Uterus (tissue), 4 donors: ENCODE results near the gene TBL2. TPM values are rescaled to one million over a fixed set of nuclear protein-coding genes. Genes with fewer than 3 reads are reported as not detected.
"Not testable (repeated sequence)": the region's sequence is repeated elsewhere in the genome, so short reads cannot be mapped to it uniquely, and the experiment has no call there.

Source experiments
- DNase-seq, 2 donors: peaks; one replicate each; pipeline ENCODE4 v3.0.0-alpha.2; 2019 to 2020
- H3K27ac ChIP-seq, 2 donors: fragments of 200-600 bp; sonication (generic); 1 replicate in 1 of 2; 2 replicates in 1 of 2; pipeline ENCODE4 v1.5.1; 2016 to 2018
- H3K27me3 ChIP-seq, 2 donors: fragments of 200-600 bp; sonication (generic); one replicate each; pipeline ENCODE4 v1.5.1; 2018 to 2019; ENCODE audit warnings: control low read depth in 1 of 2
- H3K36me3 ChIP-seq, 2 donors: fragments of 200-600 bp; sonication (generic); one replicate each; pipeline ENCODE4 v1.5.1; 2019; ENCODE audit warnings: control low read depth in 1 of 2
- H3K4me1 ChIP-seq, 2 donors: fragments of 200-600 bp; sonication (generic); one replicate each; pipeline ENCODE4 v1.5.1; 2018 to 2019; ENCODE audit warnings: control low read depth in 1 of 2
- H3K4me3 ChIP-seq, 2 donors: fragments of 200-600 bp; sonication (generic); 1 replicate in 1 of 2; 2 replicates in 1 of 2; pipeline ENCODE4 v1.5.1; 2018 to 2019; ENCODE audit warnings: mild to moderate bottlenecking in 1 of 2
- H3K9me3 ChIP-seq, 2 donors: fragments of 200-600 bp; sonication (generic); one replicate each; pipeline ENCODE4 v1.5.1; 2019; ENCODE audit warnings: control low read depth in 1 of 2
- POLR2A ChIP-seq, 2 donors: fragments of 450-650 bp; IDR thresholded peaks; one replicate each; pipeline ENCODE4 v1.6.1; 2016; ENCODE audit warnings: antibody characterized with exemption in 2 of 2, mild to moderate bottlenecking in 1 of 2, moderate library complexity in 1 of 2
- intact Hi-C: fragments of 100-400 bp; cut with DNase I; formaldehyde crosslinking; loops from one replicate; pipeline ENCODE4 v1.15.1; 2023; ENCODE audit warnings: low total_unique reads
- total RNA-seq, 4 donors: library from RNA; depleted of rRNA in 3 of 4; stranded (reverse); fragments of >200 nt in 3 of 4; gene quantifications; one replicate each; pipeline versions ENCODE4 v1.1.0 to v1.2.4, GENCODE V29; 2014 to 2023
- TF ChIP-seq, protein P1 (sequence below), 4 experiments: fragments of 200-600 bp in 2 of 4; fragments of 450-650 bp in 2 of 4; sonication (generic) in 2 of 4; IDR thresholded peaks; one replicate each; pipeline ENCODE4 v1.5.1; 2016 to 2019; ENCODE audit warnings: antibody characterized with exemption in 4 of 4, mild to moderate bottlenecking in 2 of 4, moderate library complexity in 1 of 4
- donor health status: DM: yes; HTN: yes; CAD: no.

The TBL2 gene
- total RNA-seq, 4 donors from 2014 or later: 21.5 to 106 (median 50.9) TPM

DNA sequence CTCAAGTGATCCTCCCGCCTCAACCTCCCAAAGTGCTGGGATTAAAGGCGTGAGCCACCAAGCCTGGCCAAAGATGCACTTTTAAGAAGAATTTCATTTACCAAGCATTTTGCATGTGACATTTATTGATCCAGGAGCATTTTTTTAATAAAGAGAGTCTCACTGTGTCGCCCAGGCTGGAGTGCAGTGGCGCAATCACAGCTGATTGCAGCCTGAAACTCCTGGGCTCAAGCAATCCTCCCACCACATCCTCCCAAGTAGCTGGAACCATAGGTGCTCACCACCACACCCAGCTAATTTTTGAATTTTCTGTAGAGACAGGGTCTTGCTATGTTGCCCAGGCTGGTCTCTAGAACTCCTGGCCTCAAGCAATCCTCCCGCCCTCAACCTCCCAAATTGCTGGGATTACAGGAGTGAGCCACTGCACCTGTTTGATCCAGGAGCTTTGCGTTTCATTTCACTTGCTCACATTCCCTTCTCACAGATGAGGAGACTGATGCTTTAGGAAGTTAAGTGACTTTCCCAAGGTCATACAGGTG lies 4.4 kb upstream of the TBL2 start:
- H3K27ac ChIP-seq: no peak overlapping the region
- H3K4me1 ChIP-seq: no peaks in the 10 kb centered on the region
- no peaks in the 10 kb centered on the region for H3K27me3 ChIP-seq
- no peaks in the 10 kb centered on the region for H3K9me3 ChIP-seq
- TF ChIP-seq POLR2A (IDR thresholded peaks at IDR 0.05): no peak
- TF ChIP-seq, protein P1, sequence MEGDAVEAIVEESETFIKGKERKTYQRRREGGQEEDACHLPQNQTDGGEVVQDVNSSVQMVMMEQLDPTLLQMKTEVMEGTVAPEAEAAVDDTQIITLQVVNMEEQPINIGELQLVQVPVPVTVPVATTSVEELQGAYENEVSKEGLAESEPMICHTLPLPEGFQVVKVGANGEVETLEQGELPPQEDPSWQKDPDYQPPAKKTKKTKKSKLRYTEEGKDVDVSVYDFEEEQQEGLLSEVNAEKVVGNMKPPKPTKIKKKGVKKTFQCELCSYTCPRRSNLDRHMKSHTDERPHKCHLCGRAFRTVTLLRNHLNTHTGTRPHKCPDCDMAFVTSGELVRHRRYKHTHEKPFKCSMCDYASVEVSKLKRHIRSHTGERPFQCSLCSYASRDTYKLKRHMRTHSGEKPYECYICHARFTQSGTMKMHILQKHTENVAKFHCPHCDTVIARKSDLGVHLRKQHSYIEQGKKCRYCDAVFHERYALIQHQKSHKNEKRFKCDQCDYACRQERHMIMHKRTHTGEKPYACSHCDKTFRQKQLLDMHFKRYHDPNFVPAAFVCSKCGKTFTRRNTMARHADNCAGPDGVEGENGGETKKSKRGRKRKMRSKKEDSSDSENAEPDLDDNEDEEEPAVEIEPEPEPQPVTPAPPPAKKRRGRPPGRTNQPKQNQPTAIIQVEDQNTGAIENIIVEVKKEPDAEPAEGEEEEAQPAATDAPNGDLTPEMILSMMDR (IDR thresholded peaks at IDR 0.05): no peak
- H3K36me3 ChIP-seq: no peaks in the 10 kb centered on the region
- intact Hi-C loops: no loop called here
- DNase-seq: no peak
- no peak overlapping the region for H3K4me3 ChIP-seq

DNA sequence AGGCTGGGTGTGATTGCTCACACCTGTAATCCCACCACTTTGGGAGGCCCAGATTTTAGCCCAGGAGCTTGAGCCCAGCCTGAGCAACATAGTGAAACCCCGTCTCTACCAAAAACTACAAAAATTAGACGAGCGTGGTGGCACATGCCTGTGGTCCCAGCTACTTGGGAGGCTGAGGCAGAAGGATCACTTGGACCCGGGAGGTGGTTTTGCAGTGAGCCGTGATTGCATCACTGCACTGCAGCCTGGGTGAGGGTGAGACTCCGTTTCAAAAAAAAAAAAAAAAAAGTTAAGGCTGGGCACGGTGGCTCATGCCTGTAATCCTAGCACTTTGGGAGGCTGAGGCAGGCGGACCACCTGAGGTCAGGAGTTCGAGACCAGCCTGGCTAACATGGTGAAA lies 2.6 kb upstream of the TBL2 start:
- H3K4me3 ChIP-seq, H3K36me3 ChIP-seq, H3K27ac ChIP-seq, H3K9me3 ChIP-seq, H3K27me3 ChIP-seq, intact Hi-C loops, DNase-seq, H3K4me1 ChIP-seq: not testable (repeated sequence)

DNA sequence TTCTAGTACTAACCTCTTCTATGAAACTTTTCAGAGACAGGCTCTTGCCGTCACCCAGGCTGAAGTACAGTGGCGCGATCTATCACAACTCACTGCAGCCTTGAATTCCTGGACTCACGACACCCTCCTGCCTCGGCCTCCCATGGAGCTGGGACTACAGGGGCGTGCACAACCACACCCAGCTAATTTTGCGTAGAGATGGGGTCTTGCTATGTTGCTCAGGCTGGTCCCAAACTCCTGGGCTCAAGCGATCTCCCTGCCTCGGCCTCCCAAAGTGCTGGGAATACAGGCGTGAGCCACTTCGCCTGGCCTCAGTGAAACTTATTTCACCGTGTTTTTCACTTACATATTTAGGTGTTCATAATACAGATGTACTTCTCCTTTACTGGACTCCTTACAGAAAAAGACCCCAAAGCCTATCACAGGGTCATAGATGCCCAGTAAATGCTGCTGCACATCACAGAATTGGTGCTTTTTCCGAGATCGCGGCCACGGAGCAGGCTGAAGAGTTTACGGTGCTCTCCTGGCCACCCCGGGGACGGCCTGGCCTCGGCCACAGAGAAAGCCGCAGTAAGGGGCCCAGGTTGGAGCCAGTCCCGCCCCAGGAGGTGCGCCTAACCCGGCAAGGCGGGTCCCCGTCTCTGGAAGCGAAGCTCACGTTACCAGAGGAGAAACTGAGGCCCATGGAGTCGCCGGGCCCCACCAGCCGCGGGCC lies 595 bp downstream of the TBL2 start:
- DNase-seq: no peak
- H3K4me3 ChIP-seq: peak overlapping the region; percentile 74 to 96

DNA sequence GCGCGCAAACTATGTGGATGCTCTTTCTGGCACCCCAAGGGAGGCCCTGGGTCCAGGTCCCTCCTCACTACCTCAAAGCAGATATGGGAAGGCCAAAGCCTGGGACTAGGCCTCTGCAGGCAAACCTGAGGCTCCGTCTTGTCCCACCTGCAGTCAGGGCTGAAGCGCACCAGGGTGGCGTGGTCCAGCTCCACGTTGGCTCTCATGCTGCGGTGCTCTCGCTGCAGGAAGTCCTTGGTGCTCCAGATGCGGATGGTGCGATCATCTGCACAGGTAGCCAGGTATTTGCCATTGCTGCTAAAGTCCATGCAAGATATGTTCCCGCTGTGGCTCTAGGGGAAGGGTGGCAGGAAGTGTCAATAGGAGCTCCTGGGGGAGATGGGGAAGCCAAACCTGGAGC lies 4.6 kb downstream of the TBL2 start:
- no peak for TF ChIP-seq POLR2A (IDR thresholded peaks at IDR 0.05)
- TF ChIP-seq, protein P1 (IDR thresholded peaks at IDR 0.05): no peak
- H3K36me3 ChIP-seq: no peaks in the 10 kb centered on the region
- intact Hi-C loops: loop anchor here (10.0 kb wide), 1 partner anchor 49 kb away; the partner anchor contains the start of gene BAZ1B

More for the DNA sequence above, 595 bp downstream of the TBL2 start:
- no peaks in the 10 kb centered on the region for H3K9me3 ChIP-seq
- H3K36me3 ChIP-seq: no peaks in the 10 kb centered on the region
- intact Hi-C loops: loop anchor here (10.0 kb wide), 1 partner anchor 53 kb away; the partner anchor contains the start of gene BAZ1B
- H3K4me1 ChIP-seq: peaks cover 0 to 4% of the 10 kb centered on the region in 2 donors
- no peaks in the 10 kb centered on the region for H3K27me3 ChIP-seq
- TF ChIP-seq, protein P1 (IDR thresholded peaks at IDR 0.05): no peak
- TF ChIP-seq POLR2A (IDR thresholded peaks at IDR 0.05): no peak
- H3K27ac ChIP-seq: peak overlapping the region; percentile 80 to 95

DNA sequence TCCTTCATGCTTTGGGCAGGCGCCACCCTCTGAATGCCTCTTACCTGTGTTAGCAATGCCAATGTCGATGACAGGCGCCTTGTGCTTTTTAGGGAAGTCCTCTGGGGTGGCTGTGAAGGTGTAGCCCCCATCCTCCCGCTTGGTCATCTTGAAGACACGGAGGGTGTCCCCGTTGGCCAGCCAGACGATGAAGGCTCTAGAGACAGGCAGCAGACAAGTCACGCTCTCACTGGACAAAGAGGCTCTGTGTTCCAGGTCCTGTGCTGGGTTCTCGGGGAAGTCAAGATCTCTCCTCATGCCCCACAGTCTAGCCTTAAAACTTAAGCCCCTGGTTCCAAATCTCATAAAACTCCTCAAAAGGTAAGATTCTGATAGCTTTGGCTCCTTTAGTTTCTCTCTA lies 5.1 kb downstream of the TBL2 start:
- Histone ChIP-seq H3K4me3 (no peak overlapping the region), H3K36me3 (no peaks in the 10 kb centered on the region), H3K4me1 (peaks cover 0 to 4% of the 10 kb centered on the region in 2 donors), H3K27me3 (no peaks in the 10 kb centered on the region), H3K9me3 (no peaks in the 10 kb centered on the region), H3K27ac (no peak overlapping the region)
- TF ChIP-seq POLR2A (IDR thresholded peaks at IDR 0.05): no peak
- TF ChIP-seq, protein P1 (IDR thresholded peaks at IDR 0.05): no peak
- DNase-seq: no peak
- intact Hi-C loops: loop anchor here (10.0 kb wide), 1 partner anchor 48 kb away; the partner anchor contains the start of gene BAZ1B

More for the DNA sequence above, 4.6 kb downstream of the TBL2 start:
- peaks cover 0 to 4% of the 10 kb centered on the region in 2 donors for H3K4me1 ChIP-seq
- H3K27me3 ChIP-seq: no peaks in the 10 kb centered on the region
- DNase-seq: no peak
- no peak overlapping the region for H3K27ac ChIP-seq
- no peak overlapping the region for H3K4me3 ChIP-seq
- H3K9me3 ChIP-seq: no peaks in the 10 kb centered on the region
